ENCODE data around the gene NSD1. TPM values are rescaled to one million over a fixed set of nuclear protein-coding genes. Genes with fewer than 3 reads are reported as not detected.

The NSD1 gene
- total and polyA plus RNA-seq, 2 of the 8 experiments (the other 6 are each of a cell fraction or from before 2014, with no cell fraction given) = 22.8 to 168 TPM

GRCh38 chr5:177300951-177301350 lies 167.4 kb downstream of the NSD1 start:
- Histone ChIP-seq H3K79me2 (ENCODE audit: control insufficient read depth in 1 of 2, insufficient read depth in 2 of 2, low read length in 2 of 2) (peaks cover 10 to 19% of the 10 kb centered on the region in 2 experiments), H3K4me1 (replicated peaks in 1 of 4; ENCODE audit: control insufficient read depth in 3 of 4, insufficient read depth in 4 of 4, low read length in 3 of 4) (peaks cover 3 to 20% (median 6%) of the 10 kb centered on the region in 4 experiments; a peak in 6 of 7 replicates), H3K56ac (replicated peaks; ENCODE audit: insufficient read length, low read depth, low read length) (no peak overlapping the region), H4K8ac (ENCODE audit: extremely low read depth, insufficient read depth, low read length) (no peak overlapping the region), H2BK5ac (ENCODE audit: low read depth, low read length) (no peak overlapping the region), H4K91ac (replicated peaks; ENCODE audit: insufficient read length, low read length) (no peak overlapping the region), H3K4me2 (ENCODE audit: insufficient read depth in 1 of 2, low read depth in 2 of 2, low read length in 2 of 2) (no peak overlapping the region), H3K27ac (ENCODE audit: low read depth, low read length) (no peak overlapping the region), H2AK5ac (ENCODE audit: low read depth, low read length) (no peak overlapping the region), H3K18ac (ENCODE audit: extremely low read depth, low read length) (no peak overlapping the region), H3K14ac (ENCODE audit: insufficient read length) (no peak overlapping the region), H3K23ac (ENCODE audit: insufficient read length) (no peak overlapping the region), H2BK20ac (ENCODE audit: low read length) (no peak overlapping the region), H3K9ac (replicated peaks in 1 of 4; ENCODE audit: extremely low read depth in 1 of 4, low read depth in 3 of 4, low read length in 3 of 4) (no peak overlapping the region), H2BK12ac (ENCODE audit: low read depth, low read length) (no peak overlapping the region), H4K5ac (ENCODE audit: insufficient read length, low read depth, low read length) (no peak overlapping the region), H2BK120ac (replicated peaks; ENCODE audit: low read depth, low read length) (no peak overlapping the region), H2AFZ (ENCODE audit: low read length) (no peak overlapping the region), H4K20me1 (replicated peaks in 1 of 2; ENCODE audit: control insufficient read depth in 1 of 2, insufficient read depth in 2 of 2, low read length in 2 of 2) (peaks cover 11 to 19% of the 10 kb centered on the region in 2 experiments), H3K4ac (replicated peaks; ENCODE audit: insufficient read length, low read depth, low read length) (no peak overlapping the region), H3K79me1 (ENCODE audit: low read depth, low read length) (peaks cover 12% of the 10 kb centered on the region), H2BK15ac (ENCODE audit: low read length) (no peak overlapping the region), H3K36me3 (ENCODE audit: control insufficient read depth in 2 of 4, insufficient read depth in 4 of 4, low read length in 3 of 4) (peaks cover 3 to 24% (median 7%) of the 10 kb centered on the region in 4 experiments; a peak in 6 of 8 replicates), H3K9me3 (ENCODE audit: insufficient read depth in 2 of 2, low read depth in 1 of 2, low read length in 1 of 2) (no peaks in the 10 kb centered on the region), H3K27me3 (replicated peaks in 1 of 4; ENCODE audit: control insufficient read depth in 3 of 4, extremely low read depth in 1 of 4, insufficient read depth in 3 of 4, low read length in 3 of 4) (no peaks in the 10 kb centered on the region), H3K23me2 (ENCODE audit: low read depth, low read length) (peaks cover 13% of the 10 kb centered on the region; the same call in 1 of the 2 replicates), H3K4me3 (ENCODE audit: extremely low read depth in 1 of 4, insufficient read depth in 2 of 4, low read depth in 3 of 4, low read length in 4 of 4) (no peak overlapping the region)
- DNase-seq (ENCODE audit: low read depth in 1 of 2, low spot score in 2 of 2) = no peak
- POLR2A ChIA-PET (ENCODE audit: partially characterized antibody) = interaction anchor here (0.6 to 12.1 kb wide), 10 partner anchors 11 to 327 kb away, joined by 3 to 111 read pairs (median 3); partner anchors contain the start of genes FAM193B, LMAN2, MXD3 and NSD1
- no peak for FAIRE-seq
- TF ChIP-seq POLR2A (IDR thresholded peaks at IDR 0.05; ENCODE audit: control extremely low read depth in 1 of 2, low read depth in 2 of 2, low read length in 2 of 2) = 0 out of 3 replicates have a peak, but pooled peaks of 1 of the 2 experiments have one; percentile 2
- no peak for TF ChIP-seq CHD2 (IDR thresholded peaks at IDR 0.05; ENCODE audit: low read length)
- WGBS, 2 experiments (ENCODE audit: extremely low coverage in 1 of 2, insufficient coverage in 1 of 2, insufficient read length in 1 of 2, insufficient replicate concordance in 2 of 2, low coverage in 1 of 2, low lambda C conversion rate in 2 of 2, missing lambda C conversion rate in 1 of 2) = 97% methylated on average over 2 of the region's 2 CpGs; no CpG with 5 or more reads in 1 of the 2 experiments
- CTCF ChIA-PET (ENCODE audit: partially characterized antibody) = interaction anchor here (0.8 to 6.5 kb wide), 7 partner anchors 9 to 641 kb away, joined by 3 to 37 read pairs (median 3); no protein-coding TSS in a partner anchor
